ENCODE results near the gene COQ7.

- TF ChIP-seq POLR2A (IDR thresholded peaks at IDR 0.05; ENCODE audit: low read length) (no peak), GATA1 (IDR thresholded peaks at IDR 0.05; ENCODE audit: low read depth, low read length) (no peak)
Observed at GRCh38 chr16:19105891-19106624, 38.6 kb downstream of the COQ7 start.

Data from erythroblast (primary cell).